ENCODE data around the gene LNPK.

Gene LNPK

DNA sequence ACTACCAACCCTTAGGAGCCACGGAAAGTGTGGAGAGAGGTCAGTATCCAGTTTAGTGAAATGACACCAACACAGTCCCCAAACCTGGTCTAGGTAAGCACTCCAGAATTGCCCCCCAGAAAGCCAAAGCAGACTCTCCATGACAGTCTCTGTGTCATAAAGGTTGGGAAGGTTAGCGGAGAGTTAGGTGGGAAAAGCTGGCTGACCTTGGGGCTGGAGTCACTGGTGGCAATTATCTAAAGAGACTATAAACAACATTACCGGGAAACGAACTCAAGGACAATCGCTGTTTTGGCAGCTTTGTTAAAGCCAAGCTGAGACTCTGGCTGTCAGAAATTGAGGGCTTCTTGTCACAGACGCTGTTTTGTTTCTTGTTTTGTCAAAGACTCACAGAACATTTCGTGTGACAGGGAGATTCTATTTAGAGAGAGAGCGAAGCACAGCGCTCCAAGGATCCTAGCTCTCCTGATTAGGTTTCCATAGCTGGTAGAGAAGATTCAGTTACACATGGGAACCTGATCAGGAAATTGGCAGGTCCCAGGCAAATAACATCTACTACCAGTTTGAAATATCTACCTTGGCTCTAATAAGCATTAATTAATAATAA lies 111.3 kb downstream of the LNPK start:
- no peak overlapping the region for H3K4me3 ChIP-seq (ENCODE audit: low read length)
- no peaks in the 10 kb centered on the region for H3K4me1 ChIP-seq (ENCODE audit: control insufficient read depth, insufficient read depth, low read length)
- no peaks in the 10 kb centered on the region for H3K27me3 ChIP-seq (ENCODE audit: control insufficient read depth, insufficient read depth, low read length)
- no peak overlapping the region for H3K9ac ChIP-seq (ENCODE audit: low read length)
- H3K9me3 ChIP-seq (ENCODE audit: control insufficient read depth, low read length), result no peaks in the 10 kb centered on the region
- no peaks in the 10 kb centered on the region for H3K36me3 ChIP-seq (ENCODE audit: control insufficient read depth, insufficient read depth, low read length)

- H3K36me3 ChIP-seq (ENCODE audit: control insufficient read depth, insufficient read depth, low read length), result no peaks in the 10 kb centered on the region
- H3K4me3 ChIP-seq (ENCODE audit: low read length), result no peak overlapping the region
- H3K9me3 ChIP-seq (ENCODE audit: control insufficient read depth, low read length), result no peaks in the 10 kb centered on the region
- H3K4me1 ChIP-seq (ENCODE audit: control insufficient read depth, insufficient read depth, low read length), result no peaks in the 10 kb centered on the region
- H3K27me3 ChIP-seq (ENCODE audit: control insufficient read depth, insufficient read depth, low read length), result no peaks in the 10 kb centered on the region
- H3K9ac ChIP-seq (ENCODE audit: low read length), result no peak overlapping the region
Observed at GRCh38 chr2:175889701-175890302, 112.3 kb downstream of the LNPK start.

DNA sequence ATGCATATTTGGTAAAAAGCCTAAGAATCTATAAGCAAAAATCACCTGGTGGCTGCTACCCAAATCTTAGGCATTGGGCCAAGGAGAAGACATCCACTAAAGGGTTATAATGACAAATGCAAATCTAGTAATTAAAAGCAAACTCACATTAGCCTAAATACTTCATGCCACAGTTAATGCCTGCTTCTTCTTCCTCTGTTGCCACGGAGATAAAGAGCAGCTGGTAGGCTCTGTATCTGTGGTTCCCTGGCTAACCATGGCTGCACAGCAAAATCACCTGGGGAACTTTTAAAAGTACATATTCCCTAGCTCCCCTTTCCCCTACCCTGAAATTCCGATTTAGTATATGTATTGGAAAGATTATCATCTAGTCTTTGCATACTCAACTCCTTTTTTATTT lies 114.3 kb downstream of the LNPK start:
- Histone ChIP-seq H3K4me1 (ENCODE audit: control insufficient read depth, insufficient read depth, low read length) (no peaks in the 10 kb centered on the region), H3K9ac (ENCODE audit: low read length) (no peak overlapping the region), H3K27me3 (ENCODE audit: control insufficient read depth, insufficient read depth, low read length) (peaks cover 3% of the 10 kb centered on the region)

GRCh38 chr2:175884697-175885393 lies 117.2 kb downstream of the LNPK start:
- H3K27me3 ChIP-seq (ENCODE audit: control insufficient read depth, insufficient read depth, low read length), result peaks cover 3% of the 10 kb centered on the region
- H3K4me1 ChIP-seq (ENCODE audit: control insufficient read depth, insufficient read depth, low read length), result no peaks in the 10 kb centered on the region
- H3K36me3 ChIP-seq (ENCODE audit: control insufficient read depth, insufficient read depth, low read length), result no peaks in the 10 kb centered on the region
- H3K4me3 ChIP-seq (ENCODE audit: low read length), result no peak overlapping the region
- no peak overlapping the region for H3K9ac ChIP-seq (ENCODE audit: low read length)
- no peaks in the 10 kb centered on the region for H3K9me3 ChIP-seq (ENCODE audit: control insufficient read depth, low read length)

More for the DNA sequence above, 114.3 kb downstream of the LNPK start:
- Histone ChIP-seq H3K4me3 (ENCODE audit: low read length) (no peak overlapping the region), H3K36me3 (ENCODE audit: control insufficient read depth, insufficient read depth, low read length) (no peaks in the 10 kb centered on the region), H3K9me3 (ENCODE audit: control insufficient read depth, low read length) (no peaks in the 10 kb centered on the region)

DNA sequence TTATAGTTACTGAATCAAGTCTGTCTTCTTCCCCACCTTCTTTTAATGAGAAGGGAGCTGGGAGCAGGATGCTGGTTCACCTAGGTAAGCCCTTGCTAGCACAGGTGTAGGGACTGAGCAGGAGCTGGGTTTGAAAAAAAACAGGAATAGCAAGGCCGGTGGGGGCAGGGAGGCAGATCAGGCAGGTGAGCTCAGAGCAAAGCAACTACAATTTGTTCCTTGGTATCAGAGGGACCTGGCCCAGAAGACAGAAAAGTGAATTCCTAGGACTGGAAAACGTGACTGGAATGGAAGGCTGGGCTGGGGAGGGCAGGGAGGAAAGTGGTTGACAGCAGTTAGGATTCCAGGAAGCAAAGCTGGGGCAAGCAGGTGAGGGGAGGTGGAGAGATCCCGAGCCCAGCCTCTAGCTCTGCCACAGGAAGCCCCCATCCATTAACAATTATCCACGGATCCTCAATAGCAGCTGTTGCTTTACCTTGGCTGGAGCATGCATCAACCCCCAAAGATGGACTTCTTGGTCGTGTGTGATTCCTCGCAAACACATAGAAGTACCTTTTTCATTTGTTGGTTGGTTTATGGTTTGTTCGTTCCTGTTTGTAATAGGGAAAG lies 118.4 kb downstream of the LNPK start:
- Histone ChIP-seq H3K4me3 (ENCODE audit: low read length) (no peak overlapping the region), H3K27me3 (ENCODE audit: control insufficient read depth, insufficient read depth, low read length) (peaks cover 3% of the 10 kb centered on the region), H3K9ac (ENCODE audit: low read length) (no peak overlapping the region), H3K36me3 (ENCODE audit: control insufficient read depth, insufficient read depth, low read length) (no peaks in the 10 kb centered on the region), H3K4me1 (ENCODE audit: control insufficient read depth, insufficient read depth, low read length) (no peaks in the 10 kb centered on the region), H3K9me3 (ENCODE audit: control insufficient read depth, low read length) (no peaks in the 10 kb centered on the region)

DNA sequence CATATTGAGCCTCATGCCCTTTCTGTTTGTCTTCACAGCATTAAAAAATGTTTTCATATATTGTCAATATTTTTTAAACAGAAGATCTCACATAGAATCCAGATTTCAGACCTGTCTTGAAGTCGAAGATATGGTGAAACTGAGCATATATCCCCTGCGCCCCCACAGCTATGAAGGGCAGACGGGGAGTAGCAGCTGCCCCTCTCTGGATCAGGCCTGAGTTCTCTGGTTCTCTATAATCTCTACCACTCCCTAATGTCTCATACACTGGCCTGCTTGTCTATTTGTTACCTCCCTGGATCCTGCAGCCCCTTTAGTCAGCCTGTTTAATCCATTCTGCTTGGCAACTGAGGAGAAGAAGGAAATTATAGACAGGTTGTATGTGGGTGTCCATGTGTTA lies 122.4 kb downstream of the LNPK start:
- Histone ChIP-seq H3K4me3 (ENCODE audit: low read length) (no peak overlapping the region), H3K9me3 (ENCODE audit: control insufficient read depth, low read length) (no peaks in the 10 kb centered on the region), H3K27me3 (ENCODE audit: control insufficient read depth, insufficient read depth, low read length) (peaks cover 3% of the 10 kb centered on the region), H3K36me3 (ENCODE audit: control insufficient read depth, insufficient read depth, low read length) (no peaks in the 10 kb centered on the region), H3K4me1 (ENCODE audit: control insufficient read depth, insufficient read depth, low read length) (no peaks in the 10 kb centered on the region), H3K9ac (ENCODE audit: low read length) (no peak overlapping the region)

DNA sequence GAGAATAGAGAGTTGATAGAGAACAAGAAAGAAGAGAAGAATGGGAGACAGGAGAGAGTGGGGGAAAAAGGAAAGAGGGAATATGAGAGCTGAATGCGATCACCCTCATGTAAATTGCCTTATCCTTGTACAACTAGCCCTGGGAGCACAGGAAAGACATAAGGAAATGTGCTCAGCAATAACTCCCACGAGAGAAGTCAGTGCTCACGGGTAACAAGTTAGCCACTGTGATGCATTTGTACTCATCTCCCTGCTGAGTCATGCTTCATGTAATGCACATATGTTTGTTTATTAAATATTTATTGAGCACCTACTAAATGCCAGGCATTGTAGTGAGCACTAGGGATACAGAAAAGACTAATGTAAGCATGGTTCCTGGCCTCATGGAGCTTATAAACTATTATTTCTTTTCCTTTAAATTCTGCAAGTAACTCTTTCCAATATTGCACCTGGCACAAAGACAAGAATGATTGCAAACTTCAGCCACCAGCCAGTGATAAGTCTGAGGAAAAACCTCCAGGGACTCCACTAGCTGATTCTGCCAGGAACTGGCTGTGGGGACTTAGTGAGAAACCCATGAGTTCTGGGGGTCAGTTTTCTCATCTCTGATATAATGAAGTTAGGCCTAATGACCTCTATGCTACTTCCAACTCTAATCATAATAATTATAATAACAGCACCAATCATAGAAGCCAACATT lies 124.1 kb downstream of the LNPK start:
- H3K4me3 ChIP-seq (ENCODE audit: low read length), result no peak overlapping the region
- no peaks in the 10 kb centered on the region for H3K4me1 ChIP-seq (ENCODE audit: control insufficient read depth, insufficient read depth, low read length)
- H3K9me3 ChIP-seq (ENCODE audit: control insufficient read depth, low read length), result no peaks in the 10 kb centered on the region
- no peaks in the 10 kb centered on the region for H3K36me3 ChIP-seq (ENCODE audit: control insufficient read depth, insufficient read depth, low read length)
- H3K9ac ChIP-seq (ENCODE audit: low read length), result no peak overlapping the region
- H3K27me3 ChIP-seq (ENCODE audit: control insufficient read depth, insufficient read depth, low read length), result no peaks in the 10 kb centered on the region

DNA sequence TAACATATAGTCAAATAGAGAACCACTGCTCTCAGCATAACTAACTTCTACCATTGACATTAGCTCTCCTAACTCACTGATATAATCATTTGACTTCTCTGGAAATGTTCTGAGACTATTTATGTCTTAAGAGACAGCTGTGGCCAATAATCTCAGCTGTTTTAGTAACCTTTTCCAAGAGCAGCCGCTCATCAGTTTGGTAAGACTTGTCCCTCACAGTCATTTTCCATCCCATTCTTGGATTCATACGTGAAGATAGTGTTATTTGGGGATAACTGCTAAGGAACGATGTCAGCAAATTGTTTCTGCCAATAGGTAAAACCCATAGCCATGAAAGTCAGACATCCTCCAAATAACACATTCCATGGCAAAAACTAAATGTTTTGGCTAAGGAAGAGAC lies 127.8 kb downstream of the LNPK start:
- Histone ChIP-seq H3K9me3 (ENCODE audit: control insufficient read depth, low read length) (no peaks in the 10 kb centered on the region), H3K36me3 (ENCODE audit: control insufficient read depth, insufficient read depth, low read length) (no peaks in the 10 kb centered on the region), H3K9ac (ENCODE audit: low read length) (no peak overlapping the region), H3K4me3 (ENCODE audit: low read length) (no peak overlapping the region), H3K27me3 (ENCODE audit: control insufficient read depth, insufficient read depth, low read length) (no peaks in the 10 kb centered on the region), H3K4me1 (ENCODE audit: control insufficient read depth, insufficient read depth, low read length) (no peaks in the 10 kb centered on the region)

Data from mucosa of stomach (tissue), 1 donor.